Rectal smooth muscle tissue (tissue), 1 donor: ENCODE data around the gene CORO6.

Source experiments
- H3K27ac ChIP-seq: one replicate; pipeline ENCODE4 v1.7.0; 2013; ENCODE audit warnings: low read depth, low read length, inconsistent platforms
- H3K27me3 ChIP-seq: one replicate; pipeline ENCODE4 v1.7.0; 2013; ENCODE audit warnings: low read length; ENCODE audit not compliant: control insufficient read depth, insufficient read depth
- H3K36me3 ChIP-seq: one replicate; pipeline ENCODE4 v1.7.0; 2013; ENCODE audit warnings: low read length; ENCODE audit not compliant: control insufficient read depth, insufficient read depth
- H3K4me1 ChIP-seq: one replicate; pipeline ENCODE4 v1.7.0; 2013; ENCODE audit warnings: low read length; ENCODE audit not compliant: control insufficient read depth, insufficient read depth
- H3K4me3 ChIP-seq: one replicate; pipeline ENCODE4 v1.7.0; 2013; ENCODE audit warnings: low read length
- H3K9ac ChIP-seq: one replicate; pipeline ENCODE4 v1.7.0; 2013; ENCODE audit warnings: low read length

Gene CORO6

DNA sequence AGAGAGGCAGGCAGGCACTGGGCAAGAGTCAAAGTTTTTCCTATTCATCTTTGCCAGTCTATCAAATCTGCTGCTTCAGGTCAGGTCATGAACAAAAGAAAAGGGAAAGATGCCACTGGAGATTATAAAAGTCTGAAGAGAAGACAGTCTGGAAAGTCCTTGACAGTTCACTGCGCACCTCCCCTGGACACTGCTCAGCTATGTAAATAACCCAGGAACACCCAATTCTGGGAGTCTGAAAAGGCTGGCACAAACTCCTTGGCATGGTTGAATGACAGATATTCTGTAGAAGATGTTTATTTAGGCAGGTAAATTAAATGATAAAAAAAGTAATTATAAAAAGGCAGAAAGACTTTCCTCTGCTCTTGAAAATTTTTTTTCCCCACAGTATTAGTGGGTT, 5.2 kb upstream of the CORO6 start:
- Histone ChIP-seq H3K4me3 (no peak overlapping the region), H3K27me3 (no peaks in the 10 kb centered on the region), H3K4me1 (peaks cover 1% of the 10 kb centered on the region), H3K27ac (no peak overlapping the region), H3K9ac (no peak overlapping the region), H3K36me3 (peaks cover 16% of the 10 kb centered on the region)

DNA sequence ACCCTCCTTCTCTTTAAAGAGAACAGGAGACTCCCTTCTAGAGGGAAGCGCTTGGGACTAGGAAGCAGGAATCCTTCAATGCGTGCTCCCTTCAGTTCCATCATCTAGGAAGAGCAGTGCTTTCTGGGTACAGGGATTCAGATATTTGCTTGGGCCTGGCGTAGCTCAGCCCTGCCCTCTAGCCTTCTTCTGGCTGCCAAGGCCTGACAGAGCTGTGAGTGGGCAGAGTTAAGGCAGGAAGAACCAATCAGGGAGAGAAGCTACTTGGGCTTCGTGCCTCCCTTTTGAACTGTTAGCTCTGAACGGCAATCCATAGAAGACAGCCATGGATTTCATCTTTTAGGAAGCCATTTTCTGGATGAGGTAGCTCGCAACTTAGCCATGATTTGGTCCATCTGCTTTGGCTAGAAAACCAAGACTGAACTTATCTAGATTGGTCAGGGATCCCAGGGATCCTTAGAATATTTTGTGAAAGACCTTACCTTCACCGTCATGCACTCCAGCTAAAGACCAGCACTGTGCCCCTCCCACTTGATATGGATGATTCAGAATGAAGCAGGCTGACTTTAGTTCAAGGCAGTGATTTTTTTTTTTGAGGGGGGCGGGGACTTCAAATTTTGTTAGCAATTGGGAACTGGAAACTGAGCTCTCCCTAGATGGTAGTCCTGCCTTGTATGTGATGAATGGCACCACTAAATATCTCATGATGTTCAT, 2.5 kb upstream of the CORO6 start:
- H3K27ac ChIP-seq = no peak overlapping the region
- peaks cover 7% of the 10 kb centered on the region for H3K4me1 ChIP-seq
- H3K4me3 ChIP-seq = no peak overlapping the region
- H3K27me3 ChIP-seq = no peaks in the 10 kb centered on the region
- H3K36me3 ChIP-seq = no peaks in the 10 kb centered on the region
- no peak overlapping the region for H3K9ac ChIP-seq

DNA sequence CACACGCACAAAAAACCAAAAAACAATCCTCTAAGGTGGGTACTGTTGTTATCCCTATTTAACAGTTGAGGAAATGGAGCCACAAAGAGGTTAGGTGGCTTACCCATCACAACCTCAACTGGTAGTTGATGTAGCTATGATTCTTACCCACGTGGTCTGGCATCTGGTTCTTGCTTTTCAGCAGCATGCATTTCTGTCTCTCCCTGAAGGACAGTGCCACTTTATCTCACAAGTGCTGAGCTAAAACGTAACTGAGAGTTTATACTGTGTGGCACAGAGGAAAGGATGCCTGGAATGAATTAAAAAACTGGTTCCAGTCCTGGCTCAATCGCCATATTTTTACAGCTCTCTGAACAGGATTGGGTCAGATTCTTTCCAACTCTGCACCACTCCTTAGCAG, 1.9 kb upstream of the CORO6 start:
- Histone ChIP-seq H3K9ac (no peak overlapping the region), H3K27ac (no peak overlapping the region), H3K36me3 (no peaks in the 10 kb centered on the region), H3K27me3 (no peaks in the 10 kb centered on the region), H3K4me3 (no peak overlapping the region), H3K4me1 (peaks cover 7% of the 10 kb centered on the region)

DNA sequence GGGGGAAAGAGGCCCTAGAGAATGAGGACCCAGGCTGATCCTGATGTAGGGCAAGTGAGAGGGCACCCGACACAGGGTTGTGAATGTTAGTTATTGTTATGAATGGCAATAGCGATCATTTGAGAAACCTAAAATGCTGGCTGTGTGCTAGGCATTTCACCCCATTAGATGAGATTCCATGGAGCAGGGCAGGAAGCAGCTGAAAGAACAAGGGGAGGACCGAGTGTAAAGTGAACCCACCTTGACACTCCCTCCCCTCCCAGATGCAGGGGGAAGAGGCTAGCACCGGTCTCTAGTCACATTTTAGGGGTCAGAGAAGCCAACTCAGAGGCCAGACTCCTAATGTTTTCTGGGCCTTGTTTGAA, 553 bp upstream of the CORO6 start:
- Histone ChIP-seq H3K36me3 (no peaks in the 10 kb centered on the region), H3K27ac (no peak overlapping the region), H3K4me1 (peaks cover 7% of the 10 kb centered on the region), H3K27me3 (no peaks in the 10 kb centered on the region), H3K9ac (no peak overlapping the region), H3K4me3 (peak overlapping the region; percentile 69)

DNA sequence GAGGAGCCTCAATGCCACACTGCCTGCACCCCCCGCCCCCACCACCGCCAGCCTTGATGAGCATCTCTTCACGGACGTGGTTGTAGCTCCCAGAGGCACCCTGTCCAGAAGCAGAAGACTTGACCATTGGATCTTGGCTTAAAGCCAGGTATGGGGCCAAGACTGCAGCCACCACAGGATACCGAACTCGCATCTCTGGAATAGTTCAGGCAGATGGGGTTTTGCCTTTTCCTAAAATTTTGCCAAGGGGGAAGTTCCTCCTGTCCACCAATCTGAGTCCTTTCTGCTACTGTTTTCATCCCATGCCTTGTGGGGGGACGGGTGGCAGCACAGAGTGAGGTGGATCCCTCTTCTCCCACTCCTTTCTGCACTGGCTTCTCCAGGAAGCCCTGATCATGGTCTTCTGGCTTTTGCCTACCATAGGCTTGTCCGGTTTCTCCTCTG, 939 bp downstream of the CORO6 start:
- peak overlapping the region; percentile 69 for H3K4me3 ChIP-seq
- peak overlapping the region; percentile 82 for H3K27ac ChIP-seq
- H3K27me3 ChIP-seq = no peaks in the 10 kb centered on the region
- H3K4me1 ChIP-seq = peaks cover 15% of the 10 kb centered on the region
- peak overlapping the region; percentile 32 for H3K9ac ChIP-seq
- H3K36me3 ChIP-seq = no peaks in the 10 kb centered on the region

DNA sequence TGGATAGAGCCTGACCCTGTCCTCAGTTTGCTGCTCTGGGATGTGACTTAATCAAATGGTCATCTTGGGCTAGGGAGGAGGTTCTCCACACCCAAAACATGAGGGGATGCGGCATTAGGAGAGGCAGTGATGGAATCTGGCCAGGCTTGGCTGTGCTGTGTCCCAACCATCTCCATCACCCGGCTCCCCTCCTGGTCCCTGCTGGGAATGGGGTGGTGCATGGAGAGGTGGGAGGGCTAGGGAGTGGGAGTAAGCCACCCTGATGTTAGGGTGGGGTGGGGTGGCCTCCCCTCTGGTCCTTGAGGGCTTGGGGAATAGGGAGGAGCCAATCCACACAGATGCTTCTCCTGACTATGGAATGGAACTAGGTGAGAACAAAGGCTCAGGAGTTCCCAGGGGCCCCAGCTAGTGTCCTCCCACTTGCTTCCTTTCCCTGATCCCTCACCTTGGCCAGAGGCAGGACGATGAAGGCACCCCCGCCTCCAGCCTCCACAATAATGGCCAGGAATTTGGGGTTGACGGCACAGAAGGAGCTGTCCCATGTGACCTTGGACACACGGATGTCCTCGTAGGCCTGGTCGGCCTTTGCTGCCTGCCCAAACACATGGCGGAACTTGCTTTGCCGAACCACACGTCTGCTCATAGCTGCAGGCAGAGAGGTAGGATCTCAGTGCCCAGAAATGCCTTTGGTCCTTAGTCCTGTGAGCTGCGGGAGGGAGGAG, 1.8 kb downstream of the CORO6 start:
- Histone ChIP-seq H3K4me3 (no peak overlapping the region), H3K4me1 (peaks cover 23% of the 10 kb centered on the region), H3K27me3 (no peaks in the 10 kb centered on the region), H3K36me3 (no peaks in the 10 kb centered on the region), H3K9ac (no peak overlapping the region), H3K27ac (peak overlapping the region; percentile 7)

DNA sequence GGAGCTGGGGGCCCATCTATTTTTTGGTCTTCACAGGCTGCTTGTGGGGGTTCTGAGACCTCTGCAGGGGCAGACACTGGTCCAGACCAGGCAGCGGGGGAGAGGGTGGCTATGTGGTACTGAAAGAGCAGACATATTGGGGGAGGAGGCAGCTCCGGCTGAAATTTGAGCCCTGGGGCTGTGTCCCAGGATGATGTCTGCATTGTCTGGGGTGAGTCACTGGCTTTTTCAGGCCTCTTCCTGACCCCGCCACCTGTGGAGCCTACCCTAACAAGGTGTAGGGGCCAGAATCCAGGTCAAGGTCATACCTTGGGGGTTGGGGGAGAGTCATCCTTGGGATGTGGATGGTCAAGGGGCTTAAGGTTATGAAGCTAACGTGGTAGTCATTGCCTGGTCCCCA, 2.4 kb downstream of the CORO6 start:
- H3K9ac ChIP-seq = no peak overlapping the region
- no peaks in the 10 kb centered on the region for H3K27me3 ChIP-seq
- H3K27ac ChIP-seq = no peak overlapping the region
- H3K36me3 ChIP-seq = no peaks in the 10 kb centered on the region
- no peak overlapping the region for H3K4me3 ChIP-seq
- H3K4me1 ChIP-seq = peaks cover 24% of the 10 kb centered on the region

DNA sequence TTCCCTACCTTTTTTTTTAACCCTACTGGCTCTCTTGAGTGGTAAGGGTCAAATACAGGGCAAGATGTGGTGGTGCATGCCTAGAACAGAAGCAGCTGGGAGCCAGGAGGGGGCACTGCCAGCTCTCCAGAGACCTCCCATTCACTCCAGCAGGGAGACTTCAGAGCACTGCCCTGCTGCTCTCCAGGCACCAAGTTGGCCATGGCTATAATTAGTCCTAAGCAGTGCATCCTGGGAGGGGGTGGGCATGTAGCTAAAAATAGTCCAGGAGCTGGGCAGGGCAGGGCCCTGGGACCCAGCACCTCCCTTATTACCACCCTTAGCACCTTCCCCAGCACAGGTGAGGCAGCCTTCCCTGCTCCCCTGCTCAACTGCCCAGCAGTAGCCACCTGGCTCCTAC, 3.5 kb downstream of the CORO6 start:
- no peak overlapping the region for H3K4me3 ChIP-seq
- peaks cover 27% of the 10 kb centered on the region for H3K4me1 ChIP-seq
- H3K36me3 ChIP-seq = no peaks in the 10 kb centered on the region
- H3K27me3 ChIP-seq = no peaks in the 10 kb centered on the region
- no peak overlapping the region for H3K27ac ChIP-seq
- no peak overlapping the region for H3K9ac ChIP-seq

DNA sequence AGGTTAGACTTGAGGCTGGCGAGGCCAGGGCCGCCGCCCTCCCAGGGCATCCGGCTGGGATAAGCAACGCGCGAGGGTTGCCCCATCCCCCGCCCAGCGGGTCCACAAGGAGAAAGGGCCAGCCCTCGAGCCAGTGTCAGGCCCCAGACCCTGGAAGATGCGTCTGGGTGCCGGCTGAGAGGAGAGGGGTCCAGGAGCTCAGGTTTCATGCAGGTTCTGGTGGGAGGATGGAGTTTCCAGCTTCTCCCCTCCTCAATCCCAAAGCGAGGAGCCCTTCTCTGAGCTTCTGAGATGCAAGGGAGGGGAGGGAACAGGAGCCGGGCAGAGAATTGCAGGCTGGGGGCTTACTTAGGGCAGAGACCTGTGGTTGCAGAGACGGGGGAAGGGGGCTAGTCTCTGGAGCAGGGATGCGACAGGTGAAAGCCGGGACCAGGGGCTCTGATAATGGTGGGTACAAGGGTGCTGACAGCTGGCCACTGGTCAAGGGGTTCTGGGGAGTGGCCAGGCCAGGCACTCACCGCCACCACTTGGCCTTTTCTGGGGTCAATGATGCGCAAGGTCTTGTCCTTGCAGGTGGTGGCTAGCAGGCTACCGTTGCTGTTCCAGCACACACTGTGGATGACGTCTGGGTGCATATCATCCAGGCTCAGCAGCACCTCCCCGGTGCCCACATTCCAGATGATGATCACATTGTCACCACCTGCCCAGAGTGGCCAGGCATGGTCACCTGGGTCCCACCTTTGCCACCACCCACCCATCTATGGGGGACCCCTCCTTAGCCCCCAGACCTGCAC, 4.2 kb downstream of the CORO6 start:
- peaks cover 29% of the 10 kb centered on the region for H3K4me1 ChIP-seq
- no peak overlapping the region for H3K9ac ChIP-seq
- H3K36me3 ChIP-seq = no peaks in the 10 kb centered on the region
- no peaks in the 10 kb centered on the region for H3K27me3 ChIP-seq
- H3K4me3 ChIP-seq = peak overlapping the region; percentile 68
- H3K27ac ChIP-seq = no peak overlapping the region

DNA sequence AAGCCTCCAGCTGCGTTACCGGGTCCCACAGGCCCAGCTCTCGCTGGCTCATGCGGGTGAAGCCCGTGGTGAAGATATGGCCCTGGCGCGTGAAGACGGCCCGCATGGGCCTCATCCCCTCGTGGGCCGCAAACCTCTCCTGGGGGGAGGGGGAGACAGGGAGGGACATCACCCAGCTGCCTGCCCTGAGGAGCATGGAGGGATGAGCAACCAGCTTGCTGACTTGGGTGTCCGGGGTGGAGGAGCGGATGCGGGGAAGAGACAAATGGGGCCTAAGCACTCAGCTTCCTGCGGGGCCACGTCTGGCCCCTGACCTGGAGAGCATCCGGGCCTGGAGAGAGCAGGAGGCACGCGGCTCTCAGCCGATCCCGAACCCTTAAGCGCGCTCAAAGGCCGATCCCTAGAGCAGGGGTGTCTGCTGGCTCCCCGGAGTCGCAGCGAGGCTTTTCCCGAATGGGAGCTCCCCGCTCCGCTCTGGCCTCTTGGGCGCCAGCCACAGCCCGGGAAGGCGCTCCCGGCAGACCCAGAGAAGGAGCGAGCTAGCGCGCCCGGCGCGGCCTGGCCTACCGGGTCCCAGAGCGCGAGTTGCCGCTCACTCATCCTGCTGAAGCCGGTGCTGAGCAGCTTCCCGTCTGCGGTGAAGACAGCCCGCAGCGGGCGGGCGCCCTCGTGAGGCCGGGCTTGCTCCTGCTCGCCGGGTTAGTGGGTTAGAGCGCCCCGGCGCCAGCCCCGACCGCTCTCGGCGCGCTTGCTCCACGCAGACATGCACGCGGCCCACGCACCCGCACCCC, 5.0 kb downstream of the CORO6 start:
- Histone ChIP-seq H3K4me1 (peaks cover 27% of the 10 kb centered on the region), H3K9ac (no peak overlapping the region), H3K27me3 (no peaks in the 10 kb centered on the region), H3K36me3 (no peaks in the 10 kb centered on the region), H3K4me3 (peak overlapping the region; percentile 68), H3K27ac (peak overlapping the region; percentile 2)

DNA sequence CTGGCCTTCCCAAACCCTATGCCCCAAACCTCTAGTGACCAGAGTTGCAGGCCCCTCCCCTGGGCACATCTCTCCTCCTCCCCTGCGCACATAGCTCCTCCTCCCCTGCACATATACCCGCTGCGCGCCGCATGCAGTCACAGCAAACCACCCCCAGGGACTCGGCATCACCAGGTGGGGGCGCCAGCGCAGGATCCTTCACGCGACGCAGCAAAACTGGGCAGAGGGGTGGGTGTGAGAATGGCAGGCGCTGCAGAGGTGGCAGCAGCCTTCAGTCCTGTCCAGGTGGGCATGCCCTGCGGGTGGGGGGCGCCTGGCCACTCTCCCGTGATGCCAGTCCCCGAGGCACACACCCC, 5.6 kb downstream of the CORO6 start:
- Histone ChIP-seq H3K36me3 (no peaks in the 10 kb centered on the region), H3K4me1 (peaks cover 27% of the 10 kb centered on the region), H3K9ac (no peak overlapping the region), H3K27me3 (no peaks in the 10 kb centered on the region), H3K27ac (no peak overlapping the region), H3K4me3 (peak overlapping the region; percentile 68)
